COLO668 (cell line): Measurements from ENCODE around the gene RIN3.

Experiments used
- DNase-seq: peaks from one replicate; lab custom pipeline; 2025; ENCODE audit not compliant: unreplicated experiment; lab: John Stamatoyannopoulos, UW

Gene RIN3

DNA sequence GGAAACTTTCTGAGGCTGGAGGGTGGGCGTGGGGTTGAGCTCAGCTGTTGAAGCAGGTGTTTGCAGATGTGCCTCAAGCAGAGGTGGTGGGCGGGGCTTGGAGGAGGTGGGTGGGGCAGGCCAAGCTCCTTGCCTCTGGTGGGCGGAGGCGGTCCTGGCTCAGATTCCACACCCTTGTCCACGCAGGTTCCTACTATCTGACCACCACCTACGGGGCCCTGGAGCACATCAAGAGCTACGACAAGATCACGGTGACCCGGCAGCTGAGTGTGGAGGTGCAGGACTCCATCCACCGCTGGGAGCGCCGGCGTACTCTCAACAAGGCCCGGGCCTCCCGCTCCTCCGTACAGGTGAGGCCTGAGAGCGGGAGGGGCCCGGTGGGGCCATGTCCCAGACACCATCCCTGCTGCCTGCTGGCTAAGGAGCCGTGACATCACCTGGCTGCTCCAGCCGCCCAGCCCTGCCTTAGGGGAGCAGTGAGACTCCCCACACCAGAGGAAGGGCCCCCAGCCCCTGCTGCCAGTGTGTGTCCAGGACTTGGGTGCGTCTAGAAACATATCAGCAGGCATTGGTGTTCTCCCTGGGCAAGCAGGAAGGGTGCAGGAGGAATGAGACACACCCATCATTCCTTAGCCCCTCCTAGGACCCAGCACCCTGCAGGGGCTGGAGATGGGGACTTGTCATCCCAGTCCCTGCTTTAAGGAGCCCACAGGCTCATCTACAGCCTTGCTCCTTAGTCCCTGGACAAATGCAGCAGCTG is 171.4 kb downstream of the RIN3 start:
- DNase-seq = no peak

DNA sequence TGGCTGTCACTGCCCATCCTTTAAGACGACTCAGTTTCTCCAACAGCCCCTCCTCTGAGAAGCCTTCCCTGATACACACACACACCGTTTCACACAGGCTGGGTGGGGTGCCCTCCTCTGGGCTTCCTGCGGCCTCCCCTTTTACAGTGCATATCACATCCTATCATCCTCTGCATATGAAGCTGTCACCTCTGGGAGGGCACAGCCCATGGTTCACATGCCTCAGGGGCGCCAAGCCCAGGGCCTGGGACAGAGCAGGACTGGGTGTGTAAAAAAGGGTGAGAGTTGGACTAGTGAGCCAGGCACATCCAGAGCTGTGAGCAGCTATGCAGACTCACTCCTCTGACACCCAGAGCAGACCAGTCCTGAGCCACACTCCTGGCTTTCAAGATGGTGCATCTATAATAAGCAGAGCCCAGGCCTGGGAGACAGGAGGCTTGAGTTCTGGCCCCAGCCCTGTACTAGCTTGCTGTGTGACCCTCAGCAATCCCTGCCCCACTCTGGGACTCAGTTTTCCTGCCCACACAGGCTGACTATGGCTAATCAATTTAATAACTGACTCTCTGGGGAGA is 172.3 kb downstream of the RIN3 start:
- DNase-seq = no peak

DNA sequence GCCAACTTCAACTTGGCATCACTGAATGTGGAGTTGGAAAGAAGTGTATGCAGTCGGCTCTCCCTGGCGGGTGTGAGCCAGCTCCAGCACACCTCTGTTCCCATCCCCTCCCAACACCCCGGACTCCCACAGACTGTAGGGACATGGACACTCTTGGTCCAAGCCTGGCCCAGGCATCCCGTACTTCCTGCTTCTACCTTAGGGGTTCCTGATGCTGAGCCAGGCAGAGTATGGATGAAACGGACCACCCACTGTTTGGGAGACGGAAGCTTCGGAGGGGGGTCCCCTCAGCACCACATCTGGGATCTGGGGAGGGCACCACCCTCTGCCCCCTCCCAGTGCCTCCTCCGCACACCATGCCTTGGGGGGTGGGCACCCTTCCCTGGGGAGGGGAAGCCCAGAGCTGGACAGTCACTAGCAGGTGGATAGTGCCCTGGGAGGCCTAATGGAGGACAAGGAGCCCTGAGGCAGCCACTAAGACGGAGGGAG is 172.9 kb downstream of the RIN3 start:
- DNase-seq = no peak

- peak; percentile 85 for DNase-seq
These were observed 173.4 kb downstream of the RIN3 start for GRCh38 chr14:92686900-92687427.

GRCh38 chr14:92687681-92688433 is 174.3 kb downstream of the RIN3 start:
- peak; percentile 93 for DNase-seq

DNA sequence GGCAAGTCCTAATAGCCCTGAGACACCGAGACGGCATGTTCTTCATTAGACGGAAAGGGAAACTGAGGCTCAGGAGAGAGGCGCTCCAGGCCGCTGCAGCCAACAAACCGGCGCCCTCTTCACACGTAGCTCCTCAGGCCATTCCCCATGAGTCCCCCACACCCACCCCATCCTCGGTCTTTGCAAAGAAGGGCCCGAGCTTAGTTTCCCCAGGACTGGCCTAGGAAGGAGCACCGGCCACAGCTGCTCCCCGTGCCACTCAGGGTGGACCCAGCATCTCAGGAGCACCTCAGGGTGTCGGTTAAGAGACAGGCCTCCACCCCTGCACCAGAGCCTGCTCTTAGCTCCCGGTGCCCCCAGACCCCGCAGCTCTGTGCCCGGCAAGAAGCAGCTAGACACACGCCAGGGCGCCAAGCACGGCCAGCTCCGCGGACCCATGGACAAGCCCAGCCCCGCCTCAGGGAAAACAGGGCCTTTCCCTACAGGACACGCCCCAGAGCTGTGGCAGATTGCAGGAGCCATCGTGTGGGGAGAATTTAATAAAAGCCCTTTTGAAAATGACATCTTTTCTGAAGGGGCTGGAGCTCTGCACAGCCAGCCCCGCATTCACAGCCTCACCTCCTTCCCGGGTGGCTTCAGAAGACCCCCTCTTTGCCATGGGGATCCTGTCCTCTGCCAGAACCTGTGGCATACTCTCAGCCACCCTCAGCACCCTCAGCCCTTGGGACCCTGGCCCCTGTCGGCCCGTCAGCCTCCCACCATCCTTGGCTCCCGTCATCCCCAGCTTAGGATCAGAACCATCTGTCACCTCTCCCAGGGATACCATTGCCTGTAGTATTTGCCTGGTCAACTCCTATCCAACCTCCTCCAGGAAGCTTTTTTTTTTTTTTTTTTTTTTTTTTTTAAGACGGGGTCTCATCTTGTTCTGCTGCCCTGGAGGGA is 175.1 kb downstream of the RIN3 start:
- peak; percentile 68 for DNase-seq

GRCh38 chr14:92690171-92691011 is 176.8 kb downstream of the RIN3 start:
- DNase-seq = peak; percentile 81

DNA sequence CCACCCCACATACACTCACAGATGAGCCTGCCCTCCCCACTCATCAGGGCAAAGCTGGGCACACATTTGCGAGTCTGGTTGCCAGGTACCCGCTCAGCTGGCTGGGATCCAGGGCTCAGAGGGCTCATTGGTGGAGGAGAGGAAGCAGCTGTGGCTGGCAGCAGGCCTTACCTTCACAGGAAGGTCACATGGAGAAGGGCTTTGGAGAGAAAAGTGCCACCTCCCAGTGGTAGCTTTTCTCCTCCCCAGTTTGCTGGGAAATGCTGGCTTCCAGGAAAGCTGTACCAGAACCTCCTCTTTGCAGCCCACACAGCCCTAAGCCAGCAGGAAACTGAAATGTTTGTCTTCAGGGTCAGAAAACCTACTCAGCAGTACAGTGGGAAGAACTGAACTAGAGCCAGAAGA is 179.2 kb downstream of the RIN3 start:
- DNase-seq = peak; percentile 98

- peak; percentile 98 for DNase-seq
These were observed 180.6 kb downstream of the RIN3 start for GRCh38 chr14:92693998-92694795.

DNA sequence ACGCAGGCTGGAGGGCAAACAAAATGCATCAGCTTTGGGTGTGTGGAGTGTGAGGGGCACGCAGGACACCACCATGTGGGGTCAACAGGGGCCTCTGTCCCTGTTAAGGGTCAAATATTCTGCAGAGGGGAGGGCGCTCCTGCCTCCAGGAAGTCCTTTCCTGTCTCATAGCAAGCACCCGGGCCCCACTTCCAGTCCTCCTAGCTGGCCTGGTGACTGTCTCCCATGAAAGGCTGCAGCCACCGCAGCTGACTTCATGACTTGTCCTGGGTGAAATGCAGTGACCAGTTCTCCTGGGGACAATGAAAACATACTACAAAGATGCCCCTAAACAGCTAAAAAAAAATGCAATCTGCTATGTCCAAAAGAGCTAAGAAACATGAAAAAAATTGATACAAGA is 181.2 kb downstream of the RIN3 start:
- DNase-seq = no peak

GRCh38 chr14:92695562-92695961 is 182.0 kb downstream of the RIN3 start:
- no peak for DNase-seq

GRCh38 chr14:92696366-92696765 is 182.8 kb downstream of the RIN3 start:
- DNase-seq = no peak

- DNase-seq = no peak
These were observed 184.8 kb downstream of the RIN3 start for GRCh38 chr14:92698393-92698792.

DNA sequence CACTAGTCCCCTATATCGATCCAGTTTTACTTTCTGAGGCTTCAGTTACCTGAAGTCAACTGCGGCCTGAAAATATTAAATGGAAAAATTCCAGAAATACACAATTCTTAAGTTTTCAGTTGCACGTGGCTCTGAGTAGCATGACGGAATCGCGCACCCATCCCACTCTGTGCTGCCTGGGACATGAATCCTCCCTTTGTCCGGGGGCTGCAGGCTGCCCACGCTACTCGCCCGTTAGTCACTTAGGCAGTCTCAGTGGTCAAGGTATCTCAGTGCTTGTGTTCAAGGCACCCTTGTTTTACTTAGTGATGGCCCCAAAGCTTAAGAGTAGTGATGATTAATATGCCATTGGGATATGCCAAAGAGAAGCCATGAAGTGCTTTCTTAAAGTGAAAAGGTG is 188.2 kb downstream of the RIN3 start:
- DNase-seq = no peak

DNA sequence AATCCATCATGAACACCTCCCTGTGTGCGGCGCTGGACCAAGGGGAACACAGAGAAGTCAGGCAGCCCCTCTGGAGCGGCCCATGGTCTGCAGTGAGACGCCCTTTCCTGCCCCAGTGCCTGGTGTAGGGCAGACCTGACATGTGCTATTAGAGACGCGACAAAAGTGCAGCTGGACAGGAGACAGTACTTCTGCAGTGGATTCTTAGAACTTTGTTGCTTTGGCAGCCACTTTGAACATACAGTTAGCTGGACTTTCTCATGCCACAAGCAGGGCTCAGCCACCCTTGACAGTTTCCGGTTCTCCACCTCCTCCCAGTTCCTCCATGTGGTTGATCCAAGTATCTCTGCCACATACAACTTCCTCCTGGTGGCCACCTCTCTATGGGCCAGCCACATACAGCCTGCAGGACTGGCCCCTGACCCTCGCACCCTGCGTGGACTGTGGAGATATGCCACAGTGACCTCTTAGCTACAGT is 188.9 kb downstream of the RIN3 start:
- no peak for DNase-seq

DNA sequence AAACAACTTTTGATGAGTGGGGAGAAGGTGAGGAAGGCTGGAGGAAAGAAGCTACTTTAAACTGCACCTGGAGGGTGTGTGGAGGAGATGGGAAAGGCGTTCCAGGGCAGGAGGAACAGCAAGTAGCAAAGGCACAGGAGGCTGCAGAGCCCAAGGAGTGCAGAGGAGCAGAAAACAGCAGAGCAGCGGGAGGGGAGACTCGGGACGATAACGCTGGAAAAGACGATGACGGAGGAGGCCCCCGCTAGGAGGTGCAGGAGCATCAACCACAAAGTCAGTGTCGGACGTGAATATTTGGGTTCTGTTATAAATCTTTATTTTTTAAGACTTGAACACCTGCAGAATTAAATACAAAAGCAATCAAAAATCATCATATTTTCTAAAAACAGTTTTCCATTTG is 189.9 kb downstream of the RIN3 start:
- DNase-seq = no peak

DNA sequence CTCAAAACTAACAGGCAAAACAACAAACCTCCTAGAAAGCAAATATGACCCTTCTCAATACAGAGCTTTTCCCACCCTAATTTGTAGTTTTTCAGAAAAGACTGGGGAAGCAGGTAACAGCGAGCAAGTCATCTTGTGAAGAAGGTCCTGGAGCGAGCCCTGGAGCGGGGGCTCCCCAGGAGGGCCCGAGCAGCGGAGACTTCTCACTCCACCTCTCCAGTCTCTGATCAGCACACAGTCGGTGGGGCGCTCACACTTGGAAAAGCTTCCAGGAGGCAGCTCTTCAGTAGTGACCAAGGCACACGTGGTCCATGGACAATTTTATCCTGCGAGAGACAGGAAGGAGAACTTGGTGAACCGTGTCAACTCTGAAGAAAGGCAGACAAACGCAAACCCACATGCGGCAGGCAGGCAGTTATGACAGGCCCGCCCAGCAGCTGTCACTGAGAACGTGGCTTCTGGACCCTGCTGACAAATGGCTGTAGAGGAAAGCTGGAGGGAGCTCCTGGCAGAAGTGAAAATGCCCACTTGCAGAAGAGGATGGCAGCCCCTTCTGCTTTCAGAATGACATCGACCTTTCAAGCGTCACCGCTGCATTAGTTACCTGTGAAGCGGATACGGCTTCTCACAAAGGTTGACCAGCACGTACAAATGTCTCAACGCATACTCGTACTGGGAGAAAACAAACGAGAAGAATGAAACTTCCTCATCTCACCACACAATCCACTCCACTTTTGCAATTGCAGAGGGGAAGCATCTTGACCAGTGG is 190.6 kb downstream of the RIN3 start:
- no peak for DNase-seq

- DNase-seq = no peak
These were observed 191.2 kb downstream of the RIN3 start for GRCh38 chr14:92704821-92705220.
